GM18873 (cell line): ENCODE measurements around the gene PIP5K1B.

Experiments used
- ATAC-seq: cut with Tn5 transposase; IDR thresholded peaks from one replicate; pipeline ENCODE4 v1.9.1; 2021; ENCODE audit warnings: mild to moderate bottlenecking, moderate library complexity, moderate number of reproducible peaks; ENCODE audit not compliant: unreplicated experiment, low FRiP score

Gene PIP5K1B

GRCh38 chr9:68762570-68762969, 57.5 kb downstream of the PIP5K1B start:
- no peak for ATAC-seq

GRCh38 chr9:68763104-68763503, 58.1 kb downstream of the PIP5K1B start:
- ATAC-seq = no peak

- ATAC-seq = no peak
Observed at GRCh38 chr9:68768619-68769018, 63.6 kb downstream of the PIP5K1B start.

GRCh38 chr9:68769852-68770251, 64.8 kb downstream of the PIP5K1B start:
- ATAC-seq = no peak

- ATAC-seq = no peak
Observed at GRCh38 chr9:68771376-68771775, 66.3 kb downstream of the PIP5K1B start.

- no peak for ATAC-seq
Observed at GRCh38 chr9:68775003-68775730, 70.1 kb downstream of the PIP5K1B start.

- ATAC-seq = no peak
Observed at GRCh38 chr9:68777070-68777763, 72.2 kb downstream of the PIP5K1B start.

- ATAC-seq = no peak
Observed at GRCh38 chr9:68778635-68779034, 73.6 kb downstream of the PIP5K1B start.

- ATAC-seq = peak; percentile 65
Observed at GRCh38 chr9:68779558-68780379, 74.7 kb downstream of the PIP5K1B start.

- no peak for ATAC-seq
Observed at GRCh38 chr9:68780380-68780712, 75.3 kb downstream of the PIP5K1B start.

GRCh38 chr9:68780720-68781119, 75.7 kb downstream of the PIP5K1B start:
- ATAC-seq = no peak

- no peak for ATAC-seq
Observed at GRCh38 chr9:68781928-68782327, 76.9 kb downstream of the PIP5K1B start.

- no peak for ATAC-seq
Observed at GRCh38 chr9:68782546-68782945, 77.5 kb downstream of the PIP5K1B start.

GRCh38 chr9:68785965-68786364, 80.9 kb downstream of the PIP5K1B start:
- no peak for ATAC-seq

- no peak for ATAC-seq
Observed at GRCh38 chr9:68791169-68791568, 86.1 kb downstream of the PIP5K1B start.

GRCh38 chr9:68793605-68794343, 88.7 kb downstream of the PIP5K1B start:
- ATAC-seq = no peak

GRCh38 chr9:68794898-68795297, 89.9 kb downstream of the PIP5K1B start:
- no peak for ATAC-seq

- ATAC-seq = no peak
Observed at GRCh38 chr9:68795411-68795810, 90.4 kb downstream of the PIP5K1B start.

GRCh38 chr9:68797116-68797515, 92.1 kb downstream of the PIP5K1B start:
- no peak for ATAC-seq

GRCh38 chr9:68798423-68798822, 93.4 kb downstream of the PIP5K1B start:
- ATAC-seq = no peak

- ATAC-seq = no peak
Observed at GRCh38 chr9:68800836-68801235, 95.8 kb downstream of the PIP5K1B start.
